ENCODE results near the gene SLC6A4.

SLC6A4 gene

GRCh38 chr17:30173649-30174048, 61.8 kb downstream of the SLC6A4 start:
- Histone ChIP-seq H3K27ac (replicated peaks) (no peak overlapping the region), H3K4me3 (replicated peaks; ENCODE audit: insufficient read depth, low read length) (no peak overlapping the region), H3K27me3 (ENCODE audit: insufficient read depth, poor library complexity, severe bottlenecking) (no peaks in the 10 kb centered on the region)
- DNase-seq (ENCODE audit: low read depth in 1 of 2, low spot score in 1 of 2) = no peak
- no peak for TF ChIP-seq POLR2AphosphoS5 (IDR thresholded peaks at IDR 0.05; ENCODE audit: low read depth)
- TF ChIP-seq GABPA (IDR thresholded peaks at IDR 0.05; ENCODE audit: low read depth) = no peak
- no peak for TF ChIP-seq SPI1 (IDR thresholded peaks at IDR 0.05; ENCODE audit: borderline replicate concordance, low read depth)
- no peak for TF ChIP-seq CTCF (IDR thresholded peaks at IDR 0.05; ENCODE audit: insufficient read depth, low read length)
- TF ChIP-seq, protein P1, sequence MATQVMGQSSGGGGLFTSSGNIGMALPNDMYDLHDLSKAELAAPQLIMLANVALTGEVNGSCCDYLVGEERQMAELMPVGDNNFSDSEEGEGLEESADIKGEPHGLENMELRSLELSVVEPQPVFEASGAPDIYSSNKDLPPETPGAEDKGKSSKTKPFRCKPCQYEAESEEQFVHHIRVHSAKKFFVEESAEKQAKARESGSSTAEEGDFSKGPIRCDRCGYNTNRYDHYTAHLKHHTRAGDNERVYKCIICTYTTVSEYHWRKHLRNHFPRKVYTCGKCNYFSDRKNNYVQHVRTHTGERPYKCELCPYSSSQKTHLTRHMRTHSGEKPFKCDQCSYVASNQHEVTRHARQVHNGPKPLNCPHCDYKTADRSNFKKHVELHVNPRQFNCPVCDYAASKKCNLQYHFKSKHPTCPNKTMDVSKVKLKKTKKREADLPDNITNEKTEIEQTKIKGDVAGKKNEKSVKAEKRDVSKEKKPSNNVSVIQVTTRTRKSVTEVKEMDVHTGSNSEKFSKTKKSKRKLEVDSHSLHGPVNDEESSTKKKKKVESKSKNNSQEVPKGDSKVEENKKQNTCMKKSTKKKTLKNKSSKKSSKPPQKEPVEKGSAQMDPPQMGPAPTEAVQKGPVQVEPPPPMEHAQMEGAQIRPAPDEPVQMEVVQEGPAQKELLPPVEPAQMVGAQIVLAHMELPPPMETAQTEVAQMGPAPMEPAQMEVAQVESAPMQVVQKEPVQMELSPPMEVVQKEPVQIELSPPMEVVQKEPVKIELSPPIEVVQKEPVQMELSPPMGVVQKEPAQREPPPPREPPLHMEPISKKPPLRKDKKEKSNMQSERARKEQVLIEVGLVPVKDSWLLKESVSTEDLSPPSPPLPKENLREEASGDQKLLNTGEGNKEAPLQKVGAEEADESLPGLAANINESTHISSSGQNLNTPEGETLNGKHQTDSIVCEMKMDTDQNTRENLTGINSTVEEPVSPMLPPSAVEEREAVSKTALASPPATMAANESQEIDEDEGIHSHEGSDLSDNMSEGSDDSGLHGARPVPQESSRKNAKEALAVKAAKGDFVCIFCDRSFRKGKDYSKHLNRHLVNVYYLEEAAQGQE (IDR thresholded peaks at IDR 0.05; ENCODE audit: insufficient replicate concordance, low read depth) = no peak

DNA sequence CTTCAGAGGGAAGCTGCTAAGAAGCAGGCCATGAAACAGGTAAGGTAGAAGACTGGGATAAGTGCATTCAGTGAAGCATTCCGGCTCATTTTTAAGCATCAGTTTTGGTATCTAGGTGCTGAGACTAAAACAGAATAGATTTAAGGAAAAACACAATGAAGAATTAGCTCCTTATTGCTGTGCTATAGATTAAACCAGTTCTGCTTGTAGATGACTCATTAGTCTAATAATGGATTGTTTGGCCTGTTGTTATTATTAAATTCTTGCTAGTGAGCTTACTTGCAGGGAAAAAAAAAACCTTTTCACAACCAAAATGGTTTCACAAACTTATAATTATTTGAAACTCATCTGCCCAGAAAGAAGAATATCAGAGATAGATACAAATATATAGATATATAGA, 62.9 kb downstream of the SLC6A4 start:
- TF ChIP-seq, protein P1 (IDR thresholded peaks at IDR 0.05; ENCODE audit: insufficient replicate concordance, low read depth) = no peak
- TF ChIP-seq CTCF (IDR thresholded peaks at IDR 0.05; ENCODE audit: insufficient read depth, low read length) = no peak
- no peak for TF ChIP-seq SPI1 (IDR thresholded peaks at IDR 0.05; ENCODE audit: borderline replicate concordance, low read depth)
- TF ChIP-seq GABPA (IDR thresholded peaks at IDR 0.05; ENCODE audit: low read depth) = no peak
- no peak for TF ChIP-seq POLR2AphosphoS5 (IDR thresholded peaks at IDR 0.05; ENCODE audit: low read depth)
- Histone ChIP-seq H3K27ac (replicated peaks) (no peak overlapping the region), H3K4me3 (replicated peaks; ENCODE audit: insufficient read depth, low read length) (no peak overlapping the region), H3K27me3 (ENCODE audit: insufficient read depth, poor library complexity, severe bottlenecking) (no peaks in the 10 kb centered on the region)
- DNase-seq (ENCODE audit: low read depth in 1 of 2, low spot score in 1 of 2) = no peak

- no peak overlapping the region for H3K4me3 ChIP-seq (replicated peaks; ENCODE audit: insufficient read depth, low read length)
- DNase-seq (ENCODE audit: low read depth in 1 of 2, low spot score in 1 of 2) = no peak
- no peaks in the 10 kb centered on the region for H3K27me3 ChIP-seq (ENCODE audit: insufficient read depth, poor library complexity, severe bottlenecking)
- no peak for TF ChIP-seq GABPA (IDR thresholded peaks at IDR 0.05; ENCODE audit: low read depth)
- TF ChIP-seq POLR2AphosphoS5 (IDR thresholded peaks at IDR 0.05; ENCODE audit: low read depth) = no peak
- no peak for TF ChIP-seq CTCF (IDR thresholded peaks at IDR 0.05; ENCODE audit: insufficient read depth, low read length)
- no peak for TF ChIP-seq SPI1 (IDR thresholded peaks at IDR 0.05; ENCODE audit: borderline replicate concordance, low read depth)
- TF ChIP-seq, protein P1 (IDR thresholded peaks at IDR 0.05; ENCODE audit: insufficient replicate concordance, low read depth) = no peak
- no peak overlapping the region for H3K27ac ChIP-seq (replicated peaks)
These were observed 65.0 kb downstream of the SLC6A4 start for GRCh38 chr17:30170415-30170987.
